Gastroesophageal sphincter (tissue), 4 donors: ENCODE results near the gene SF3B4. TPM values are rescaled to one million over a fixed set of nuclear protein-coding genes. Genes with fewer than 3 reads are reported as not detected.
"Not testable (repeated sequence)": the region's sequence is repeated elsewhere in the genome, so short reads cannot be mapped to it uniquely, and the experiment has no call there.

Experiments
- ATAC-seq: fragments of 150-250 bp; one replicate; pipeline ENCODE4 v1.9.1; 2016; ENCODE audit warnings: mild to moderate bottlenecking, moderate library complexity
- H3K27ac ChIP-seq, 4 donors: fragments of 200-600 bp; sonication (generic) in 3 of 4; 1 replicate in 3 of 4; 2 replicates in 1 of 4; pipeline ENCODE4 v1.5.1; 2016 to 2019
- H3K27me3 ChIP-seq: fragments of 200-600 bp; sonication (generic); one replicate; pipeline ENCODE4 v1.5.1; 2019
- H3K36me3 ChIP-seq, 2 donors: fragments of 200-600 bp; sonication (generic); one replicate each; pipeline ENCODE4 v1.5.1; 2019; ENCODE audit warnings: control low read depth in 1 of 2
- H3K4me1 ChIP-seq, 3 donors: fragments of 200-600 bp; sonication (generic); 1 replicate in 2 of 3; 2 replicates in 1 of 3; pipeline ENCODE4 v1.5.1; 2016 to 2019; ENCODE audit warnings: control low read depth in 2 of 3
- H3K4me3 ChIP-seq, 2 donors: fragments of 200-600 bp; sonication (generic); one replicate each; pipeline ENCODE4 v1.5.1; 2019; ENCODE audit warnings: mild to moderate bottlenecking in 1 of 2, moderate library complexity in 1 of 2
- H3K9me3 ChIP-seq, 3 donors: fragments of 200-600 bp; sonication (generic); one replicate each; pipeline ENCODE4 v1.5.1; 2017 to 2019; ENCODE audit warnings: control low read depth in 2 of 3
- CTCF ChIP-seq, 4 experiments: fragments of 200-600 bp in 2 of 4; fragments of 450-650 bp in 2 of 4; sonication (generic) in 1 of 4; IDR thresholded peaks; one replicate each; pipeline ENCODE4 v1.5.1; 2017 to 2019; ENCODE audit warnings: antibody characterized with exemption in 4 of 4, mild to moderate bottlenecking in 2 of 4, moderate library complexity in 2 of 4
- EP300 ChIP-seq: sonication (generic); formaldehyde crosslinking; IDR thresholded peaks from one replicate; pipeline ENCODE4 v1.6.1; 2017; ENCODE audit warnings: antibody characterized with exemption, mild to moderate bottlenecking
- POLR2A ChIP-seq, 2 donors: fragments of 450-650 bp; IDR thresholded peaks; one replicate each; pipeline ENCODE4 v1.6.1; 2017; ENCODE audit warnings: antibody characterized with exemption in 2 of 2, mild to moderate bottlenecking in 2 of 2, moderate library complexity in 1 of 2
- POLR2AphosphoS5 ChIP-seq: sonication (generic); formaldehyde crosslinking; IDR thresholded peaks from one replicate; pipeline ENCODE4 v1.6.1; 2017; ENCODE audit warnings: antibody characterized with exemption
- WGBS, 2 donors: methylation state at CpG; one replicate each; pipeline ENCODE4 v1.1.5; 2018; ENCODE audit warnings: low coverage in 1 of 2; 5-methylcytosine and 5-hydroxymethylcytosine counted together
- total RNA-seq, 4 donors: library from RNA; depleted of rRNA; stranded (reverse); fragments of >200 nt; gene quantifications; one replicate each; pipeline ENCODE4 v1.1.0, GENCODE V29; 2016

SF3B4 gene
- total RNA-seq, 4 donors from 2014 or later, result 9.7 to 17.9 (median 14.0) TPM

- 0 to 3% methylated on average over 13 of the region's 46 CpGs for whole genome bisulfite sequencing, 2 donors
- Histone ChIP-seq H3K36me3 (no peaks in the 10 kb centered on the region), H3K4me1 (peaks cover 4 to 39% (median 5%) of the 10 kb centered on the region in 3 donors), H3K9me3 (no peaks in the 10 kb centered on the region), H3K4me3 (peak overlapping the region; percentile 83 to 94), H3K27ac (peak overlapping the region; percentile 98 to 100 (median 100)), H3K27me3 (no peaks in the 10 kb centered on the region)
- TF ChIP-seq CTCF (IDR thresholded peaks at IDR 0.05) (peak in 2 of 4 experiments; percentile 31 to 45), POLR2A (IDR thresholded peaks at IDR 0.05) (peak; percentile 99), EP300 (no peak), POLR2AphosphoS5 (peak; percentile 100)
- peak; percentile 75 for ATAC-seq
These were observed 40.0 kb downstream of the SF3B4 start for GRCh38 chr1:149887456-149888246.

- 0 to 8% methylated on average over 2 of the region's 13 CpGs for WGBS, 2 donors
- H3K4me1 ChIP-seq, result peaks cover 4 to 39% (median 5%) of the 10 kb centered on the region in 3 donors
- peak overlapping the region; percentile 83 to 94 for H3K4me3 ChIP-seq
- H3K27me3 ChIP-seq, H3K9me3 ChIP-seq, H3K36me3 ChIP-seq, ATAC-seq: not testable (repeated sequence)
- H3K27ac ChIP-seq, result peak overlapping the region; percentile 98 to 100 (median 100)
These were observed 40.5 kb downstream of the SF3B4 start for GRCh38 chr1:149887196-149887455.

GRCh38 chr1:149886396-149887195 is 41.0 kb downstream of the SF3B4 start:
- Histone ChIP-seq H3K4me1 (peaks cover 4 to 39% (median 5%) of the 10 kb centered on the region in 3 donors), H3K36me3 (no peaks in the 10 kb centered on the region), H3K27ac (peak overlapping the region; percentile 98 to 100 (median 100)), H3K4me3 (peak overlapping the region; percentile 83 to 94), H3K27me3 (no peaks in the 10 kb centered on the region), H3K9me3 (no peaks in the 10 kb centered on the region)
- peak; percentile 83 for ATAC-seq
- 0 to 2% methylated on average over 11 to 16 of the region's 62 CpGs for WGBS, 2 donors
- no peak for TF ChIP-seq EP300
- TF ChIP-seq CTCF (IDR thresholded peaks at IDR 0.05), result peak in 2 of 4 experiments; percentile 31 to 45
- TF ChIP-seq POLR2AphosphoS5, result peak; percentile 100
- peak; percentile 100 for TF ChIP-seq POLR2A (IDR thresholded peaks at IDR 0.05)

- H3K4me1 ChIP-seq, result peaks cover 4 to 39% (median 5%) of the 10 kb centered on the region in 3 donors
- ATAC-seq, H3K36me3 ChIP-seq, H3K27me3 ChIP-seq, H3K9me3 ChIP-seq: not testable (repeated sequence)
- peak overlapping the region; percentile 98 to 100 (median 100) for H3K27ac ChIP-seq
- WGBS, 2 donors, result 0 to 3% methylated on average over 7 to 16 of the region's 19 CpGs
- peak overlapping the region; percentile 83 to 94 for H3K4me3 ChIP-seq
These were observed 41.5 kb downstream of the SF3B4 start for GRCh38 chr1:149886121-149886395.

GRCh38 chr1:149885339-149886120 is 42.1 kb downstream of the SF3B4 start:
- WGBS, 2 donors, result 0 to 1% methylated on average over 20 to 26 of the region's 36 CpGs
- H3K36me3 ChIP-seq, result no peaks in the 10 kb centered on the region
- TF ChIP-seq POLR2AphosphoS5, result peak; percentile 47
- TF ChIP-seq CTCF (IDR thresholded peaks at IDR 0.05), result peak in 2 of 4 experiments; percentile 33 to 44
- TF ChIP-seq POLR2A (IDR thresholded peaks at IDR 0.05), result peak; percentile 74 to 79
- TF ChIP-seq EP300, result no peak

More at GRCh38 chr1:149885339-149886120, 42.1 kb downstream of the SF3B4 start:
- peak; percentile 17 for ATAC-seq
- H3K4me1 ChIP-seq, result peaks cover 4 to 39% (median 5%) of the 10 kb centered on the region in 3 donors
- no peaks in the 10 kb centered on the region for H3K9me3 ChIP-seq
- H3K27ac ChIP-seq, result peak overlapping the region; percentile 98 to 100 (median 100)
- H3K27me3 ChIP-seq, result no peaks in the 10 kb centered on the region
- peak overlapping the region; percentile 83 to 94 for H3K4me3 ChIP-seq
